ENCODE measurements around the gene SLITRK3.
A peak's percentile ranks its signal among the peaks of the same experiment; 100 is the strongest.

The SLITRK3 gene, protein sequence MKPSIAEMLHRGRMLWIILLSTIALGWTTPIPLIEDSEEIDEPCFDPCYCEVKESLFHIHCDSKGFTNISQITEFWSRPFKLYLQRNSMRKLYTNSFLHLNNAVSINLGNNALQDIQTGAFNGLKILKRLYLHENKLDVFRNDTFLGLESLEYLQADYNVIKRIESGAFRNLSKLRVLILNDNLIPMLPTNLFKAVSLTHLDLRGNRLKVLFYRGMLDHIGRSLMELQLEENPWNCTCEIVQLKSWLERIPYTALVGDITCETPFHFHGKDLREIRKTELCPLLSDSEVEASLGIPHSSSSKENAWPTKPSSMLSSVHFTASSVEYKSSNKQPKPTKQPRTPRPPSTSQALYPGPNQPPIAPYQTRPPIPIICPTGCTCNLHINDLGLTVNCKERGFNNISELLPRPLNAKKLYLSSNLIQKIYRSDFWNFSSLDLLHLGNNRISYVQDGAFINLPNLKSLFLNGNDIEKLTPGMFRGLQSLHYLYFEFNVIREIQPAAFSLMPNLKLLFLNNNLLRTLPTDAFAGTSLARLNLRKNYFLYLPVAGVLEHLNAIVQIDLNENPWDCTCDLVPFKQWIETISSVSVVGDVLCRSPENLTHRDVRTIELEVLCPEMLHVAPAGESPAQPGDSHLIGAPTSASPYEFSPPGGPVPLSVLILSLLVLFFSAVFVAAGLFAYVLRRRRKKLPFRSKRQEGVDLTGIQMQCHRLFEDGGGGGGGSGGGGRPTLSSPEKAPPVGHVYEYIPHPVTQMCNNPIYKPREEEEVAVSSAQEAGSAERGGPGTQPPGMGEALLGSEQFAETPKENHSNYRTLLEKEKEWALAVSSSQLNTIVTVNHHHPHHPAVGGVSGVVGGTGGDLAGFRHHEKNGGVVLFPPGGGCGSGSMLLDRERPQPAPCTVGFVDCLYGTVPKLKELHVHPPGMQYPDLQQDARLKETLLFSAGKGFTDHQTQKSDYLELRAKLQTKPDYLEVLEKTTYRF

GRCh38 chr3:165195640-165196576, at the start of gene SLITRK3:
Gene SLITRK3 (minus strand): TSS chr3:165196384. CDS start chr3:165190830, 5,554 bp downstream.
- no peak for DNase-seq

GRCh38 chr3:165243597-165243996, 47.4 kb upstream of the SLITRK3 start:
- no peak for DNase-seq

- no peak for DNase-seq
Measured at GRCh38 chr3:165233501-165234195, 37.5 kb upstream of the SLITRK3 start.

DNA sequence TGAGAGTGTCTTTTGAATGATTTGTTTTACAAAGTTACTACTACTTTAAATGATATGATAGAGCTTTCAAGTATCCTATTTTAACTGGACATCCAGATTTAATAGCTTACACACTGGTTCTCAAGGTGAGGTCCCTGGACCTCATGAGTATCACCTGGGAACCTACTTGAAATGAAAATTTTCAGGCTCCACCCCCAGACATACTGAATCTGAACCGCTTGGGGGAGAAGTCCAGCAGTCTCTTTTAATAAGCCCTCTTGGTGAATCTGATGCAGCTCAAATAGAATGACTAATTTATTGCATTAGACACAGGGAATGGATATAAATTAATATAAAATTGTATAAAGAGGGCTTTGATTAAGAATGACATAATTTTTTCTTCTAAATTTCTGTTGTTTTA, 29.4 kb upstream of the SLITRK3 start:
- no peak for DNase-seq

DNA sequence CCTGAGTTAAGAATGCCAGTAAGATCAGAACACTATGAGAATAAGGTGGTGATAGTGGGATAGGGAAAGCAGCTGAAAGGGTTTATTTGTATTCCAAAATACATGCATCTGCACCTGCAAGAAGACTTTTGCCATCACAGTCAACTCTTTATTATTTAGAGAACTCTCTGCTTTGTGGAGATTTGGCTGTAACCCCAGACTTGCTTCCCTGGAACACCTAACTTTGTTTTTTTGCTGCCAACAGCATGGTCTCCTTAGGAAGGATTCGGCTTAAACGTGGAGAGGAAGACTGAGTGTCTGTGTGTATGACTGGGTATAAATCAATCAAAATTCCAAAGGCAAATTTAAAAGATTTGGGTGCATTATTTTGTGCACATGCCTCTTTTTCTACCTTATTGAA, 21.6 kb upstream of the SLITRK3 start:
- DNase-seq = no peak

DNA sequence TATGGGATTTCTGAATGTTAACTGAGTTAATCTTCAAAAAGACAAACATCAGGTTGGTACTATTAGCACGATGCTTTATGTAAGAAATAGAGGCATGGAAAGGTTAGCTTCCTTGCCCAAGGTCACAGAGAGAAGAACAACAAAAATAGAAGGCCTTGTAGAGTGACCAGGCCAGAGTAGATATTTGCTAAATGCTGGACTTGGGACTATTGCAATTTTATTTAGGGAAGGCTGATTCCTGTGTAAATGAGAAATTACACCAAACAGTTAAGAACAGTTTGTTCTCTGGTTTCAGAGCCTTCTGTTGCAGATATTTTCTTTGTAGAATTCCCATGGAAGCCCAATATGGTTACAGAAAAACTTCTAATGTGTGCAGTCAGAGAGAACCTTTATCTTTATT, 16.4 kb upstream of the SLITRK3 start:
- DNase-seq = no peak

GRCh38 chr3:165211721-165212120, 15.5 kb upstream of the SLITRK3 start:
- no peak for DNase-seq

GRCh38 chr3:165210727-165211126, 14.5 kb upstream of the SLITRK3 start:
- DNase-seq = no peak

DNA sequence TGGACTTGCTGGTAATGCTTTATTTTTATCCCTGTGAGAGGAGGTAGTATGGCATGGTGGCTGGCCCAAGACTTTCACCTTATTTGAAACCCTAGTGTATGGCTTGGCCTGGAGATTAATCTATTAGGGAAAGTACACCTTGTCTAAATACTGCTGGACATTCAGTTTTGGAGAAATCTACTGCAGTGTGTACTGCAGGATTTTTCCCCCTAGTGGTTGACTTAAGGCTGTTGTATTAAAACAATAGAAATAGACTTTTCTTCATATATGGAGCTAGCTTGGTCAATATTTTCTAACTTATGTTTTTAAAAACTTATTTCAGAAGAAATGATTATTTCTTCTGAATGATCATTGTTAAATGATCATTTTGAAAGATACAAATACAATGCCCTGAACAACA, 13.9 kb upstream of the SLITRK3 start:
- DNase-seq = no peak

GRCh38 chr3:165206454-165207266, 10.5 kb upstream of the SLITRK3 start:
- DNase-seq = peak; percentile 1

GRCh38 chr3:165204445-165204844, 8.3 kb upstream of the SLITRK3 start:
- DNase-seq = no peak

DNA sequence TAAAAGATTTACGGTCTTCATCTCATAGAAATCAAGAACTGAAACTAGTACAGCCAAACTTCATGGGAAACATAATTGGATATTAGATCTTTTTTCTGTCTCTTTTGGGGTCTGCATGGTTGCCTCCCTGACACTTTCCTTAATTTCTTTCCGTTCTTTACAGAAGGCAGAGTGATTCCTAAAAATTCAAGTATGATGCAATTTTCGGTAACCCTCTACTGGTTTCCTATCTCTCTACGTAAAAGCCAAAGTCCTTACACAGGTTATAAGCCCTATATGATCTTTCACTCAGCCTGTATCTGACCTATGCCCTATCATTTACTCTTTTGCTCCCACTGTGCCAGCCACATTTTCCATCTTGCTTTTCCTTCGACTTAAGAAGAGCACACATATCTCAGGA, 6.8 kb upstream of the SLITRK3 start:
- DNase-seq = no peak

DNA sequence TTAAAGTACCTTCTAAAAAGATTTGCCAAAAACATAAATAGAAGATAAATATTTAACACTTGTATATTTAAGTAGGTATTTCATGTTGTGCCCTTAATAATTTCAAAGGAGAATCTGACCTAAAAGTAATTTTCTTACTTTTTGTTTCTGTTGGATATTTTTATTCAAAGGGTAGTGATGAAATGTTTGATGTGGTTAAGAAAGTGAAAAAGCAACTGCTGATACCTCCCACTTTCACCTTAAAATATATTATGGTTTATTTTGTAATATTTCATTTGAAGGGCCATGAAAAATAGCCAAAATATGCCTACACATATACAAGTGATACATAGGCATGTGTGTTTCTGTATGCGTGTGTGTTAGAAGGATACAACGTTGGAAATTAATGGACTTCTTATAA, 5.8 kb upstream of the SLITRK3 start:
- DNase-seq = no peak

- DNase-seq = no peak
Measured at GRCh38 chr3:165197481-165197800, 1.3 kb upstream of the SLITRK3 start.

GRCh38 chr3:165196577-165197480, 645 bp upstream of the SLITRK3 start:
- no peak for DNase-seq

GRCh38 chr3:165195241-165195639, 944 bp downstream of the SLITRK3 start:
- DNase-seq = no peak

- DNase-seq = no peak
Measured at GRCh38 chr3:165194511-165195240, 1.5 kb downstream of the SLITRK3 start.

DNA sequence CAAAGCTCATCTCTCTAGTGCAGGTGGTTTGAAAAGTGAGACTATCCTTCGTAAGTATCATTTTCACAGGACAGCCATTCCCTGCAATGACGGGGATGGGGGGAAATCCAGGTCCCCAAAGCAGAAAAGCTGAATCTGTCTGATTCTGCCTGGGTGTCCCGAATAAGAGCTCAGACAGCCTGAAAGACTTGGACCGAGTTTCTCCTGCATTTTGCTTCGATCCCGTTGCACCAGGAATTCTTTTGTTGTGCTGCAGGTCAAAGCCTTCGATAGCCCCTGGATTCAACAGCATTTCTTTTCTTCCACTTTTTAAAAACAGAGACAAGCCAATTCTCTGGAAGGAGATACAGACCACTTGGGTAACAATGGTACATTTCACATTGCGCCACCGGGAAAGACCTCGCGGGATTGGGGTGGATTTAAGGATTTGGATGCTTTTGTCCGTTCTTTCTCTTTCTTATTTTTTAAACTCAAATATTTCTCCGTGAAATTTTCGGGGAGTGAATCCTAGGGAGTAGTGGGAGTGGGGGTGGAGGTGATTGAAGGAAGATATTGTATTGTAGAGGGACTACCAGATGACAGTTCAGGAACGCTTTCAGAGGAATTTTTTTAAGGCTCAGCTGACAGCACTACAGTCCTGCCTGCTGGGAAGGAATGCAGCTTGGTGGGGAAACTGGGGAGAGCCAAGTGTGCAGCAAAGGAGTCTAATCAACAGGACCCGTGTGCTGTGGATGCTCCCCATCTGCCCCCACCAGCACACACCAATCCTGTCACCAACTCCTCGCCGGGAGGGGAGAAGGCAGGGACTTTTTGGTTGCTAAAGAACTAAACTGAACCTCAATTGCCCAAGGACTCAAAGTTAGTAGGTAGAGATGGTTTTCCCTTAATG, 2.6 kb downstream of the SLITRK3 start:
- no peak for DNase-seq
